GM12892 (cell line): Measurements from ENCODE around the gene SCIN.

Experiments used
- POLR2A ChIP-seq: IDR thresholded peaks from 2 replicates; pipeline ENCODE4 v1.6.1; 2011; ENCODE audit warnings: low read depth, low read length, control low read depth
- POLR2AphosphoS5 ChIP-seq: IDR thresholded peaks from 2 replicates; pipeline ENCODE4 v1.6.1; 2011; ENCODE audit warnings: low read depth, low read length, control low read depth

- no peak for TF ChIP-seq POLR2A
- TF ChIP-seq POLR2AphosphoS5 = no peak
These were observed 128.8 kb downstream of the SCIN start for GRCh38 chr7:12699299-12699698.
